NOMO-1 treated with DMSO at 0.1 percent for 48 hours (cell line): ENCODE measurements around the gene UBE2O.

Source experiments
- DNase-seq: peaks from one replicate; lab custom pipeline; 2025; ENCODE audit not compliant: unreplicated experiment; lab: John Stamatoyannopoulos, UW

Gene UBE2O

GRCh38 chr17:76485569-76485968 is 32.6 kb upstream of the UBE2O start:
- DNase-seq: peak; percentile 18

- DNase-seq: no peak
These were observed 31.3 kb upstream of the UBE2O start for GRCh38 chr17:76484228-76484725.

DNA sequence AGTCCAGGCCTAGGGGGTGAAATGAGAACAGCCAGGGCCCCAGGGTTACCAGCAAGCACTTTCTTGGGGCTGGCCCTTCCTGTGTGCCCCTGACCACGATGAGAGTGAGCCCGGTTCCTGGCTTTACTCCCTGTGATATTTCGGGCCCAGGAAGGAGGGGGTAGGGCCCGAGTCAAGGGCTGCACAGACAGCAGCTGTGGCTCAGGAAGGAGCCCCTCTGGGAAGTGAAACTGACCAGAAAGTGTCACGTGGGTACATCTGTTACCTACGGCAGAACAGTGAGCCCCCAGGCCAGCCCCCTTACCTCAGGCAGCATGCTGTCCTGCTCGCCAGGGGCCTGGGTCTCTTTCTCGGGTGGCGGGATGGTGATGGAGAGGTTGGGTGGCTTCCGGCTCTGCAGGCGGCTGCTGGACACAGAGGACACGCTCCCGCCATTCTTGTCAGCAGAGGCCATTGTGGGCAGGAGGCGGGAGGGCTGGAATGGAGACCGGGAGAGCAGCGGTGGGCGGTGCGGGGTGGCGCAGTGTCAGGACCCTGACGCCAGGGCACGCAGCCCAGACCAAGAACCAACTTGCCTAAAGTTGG is 28.2 kb upstream of the UBE2O start:
- DNase-seq: peak; percentile 79

DNA sequence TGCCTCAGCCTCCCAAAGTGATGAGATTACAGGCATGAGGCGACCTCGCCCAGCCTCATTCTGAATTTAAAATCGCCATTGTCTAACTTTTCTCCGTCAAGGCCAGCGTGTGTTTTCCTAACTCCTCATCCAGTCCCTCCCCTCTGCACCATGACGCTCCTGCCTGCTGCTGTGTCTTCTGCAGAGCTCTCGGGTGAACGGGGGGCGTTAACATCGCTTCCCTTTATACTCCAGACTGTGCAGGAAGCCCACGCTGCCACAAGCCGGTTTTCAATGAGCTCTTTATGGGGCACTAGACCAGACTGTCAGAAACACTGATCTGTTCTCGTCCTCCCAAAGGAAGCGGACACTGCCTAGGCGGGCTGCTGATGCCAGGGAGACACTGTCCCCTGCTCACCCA is 27.7 kb upstream of the UBE2O start:
- DNase-seq: peak; percentile 38

DNA sequence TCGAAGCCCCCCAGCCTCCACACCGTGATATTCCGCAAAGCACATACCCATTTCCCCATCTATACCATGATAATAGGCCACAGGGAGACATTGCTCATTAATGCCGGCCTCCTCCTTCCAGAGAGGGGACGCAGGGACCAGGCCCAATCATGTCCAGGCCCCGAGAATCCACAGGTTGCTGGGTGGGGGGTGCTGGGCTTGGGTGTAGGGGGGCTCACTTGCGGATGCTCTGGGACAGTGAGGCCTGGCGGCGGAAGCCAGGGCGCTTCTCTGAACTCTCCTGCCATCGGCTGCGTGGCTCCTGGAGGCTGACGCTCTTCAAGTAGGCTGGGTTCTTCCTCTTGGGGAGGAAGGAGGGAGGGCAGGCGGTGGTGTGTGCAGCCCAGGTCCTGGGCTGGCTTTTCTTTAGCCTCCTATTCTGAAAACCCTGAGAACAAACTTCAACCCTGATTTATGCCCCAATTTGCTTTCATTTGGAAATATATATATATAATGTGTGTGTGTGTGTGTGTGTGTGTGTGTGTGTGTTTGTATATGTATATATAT is 26.6 kb upstream of the UBE2O start:
- DNase-seq: no peak

DNA sequence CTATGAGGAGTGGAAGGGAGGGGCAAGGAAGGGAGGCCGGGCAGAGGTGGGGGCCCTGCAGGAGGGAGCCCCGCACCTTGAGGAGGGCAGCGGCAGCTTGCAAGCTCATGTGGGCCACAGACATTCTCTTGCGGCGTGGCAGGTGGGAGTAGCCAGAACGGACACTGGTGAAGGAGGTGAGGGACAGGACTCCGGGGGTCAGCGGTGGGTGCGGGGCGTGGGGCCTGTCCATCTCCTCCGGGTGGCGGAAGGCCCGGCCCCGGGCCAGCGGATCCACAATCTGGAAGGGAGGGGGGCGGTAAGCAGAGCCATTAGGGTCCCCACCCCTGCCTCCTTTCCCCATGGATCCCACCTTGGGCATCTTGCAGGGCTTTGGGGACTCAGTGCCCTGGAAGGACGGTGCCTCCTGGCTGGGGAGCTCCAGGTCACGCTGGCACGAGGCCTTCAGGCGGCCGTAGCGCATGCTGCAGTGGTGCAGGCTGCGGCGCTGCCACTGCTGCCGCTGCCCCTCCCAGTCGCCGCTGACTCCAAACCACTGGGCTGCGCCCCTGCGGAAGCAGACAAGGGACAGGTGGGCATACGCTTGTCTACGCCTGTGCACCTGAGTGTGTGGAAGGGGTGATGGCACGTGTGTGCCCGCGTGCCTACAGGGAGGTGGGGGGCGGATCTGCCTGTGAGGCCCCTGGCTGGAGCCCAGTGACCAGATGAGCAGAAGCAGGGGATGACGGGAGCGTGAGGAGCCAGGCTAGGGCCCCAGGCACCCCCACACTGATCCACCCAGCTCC is 26.0 kb upstream of the UBE2O start:
- DNase-seq: no peak

DNA sequence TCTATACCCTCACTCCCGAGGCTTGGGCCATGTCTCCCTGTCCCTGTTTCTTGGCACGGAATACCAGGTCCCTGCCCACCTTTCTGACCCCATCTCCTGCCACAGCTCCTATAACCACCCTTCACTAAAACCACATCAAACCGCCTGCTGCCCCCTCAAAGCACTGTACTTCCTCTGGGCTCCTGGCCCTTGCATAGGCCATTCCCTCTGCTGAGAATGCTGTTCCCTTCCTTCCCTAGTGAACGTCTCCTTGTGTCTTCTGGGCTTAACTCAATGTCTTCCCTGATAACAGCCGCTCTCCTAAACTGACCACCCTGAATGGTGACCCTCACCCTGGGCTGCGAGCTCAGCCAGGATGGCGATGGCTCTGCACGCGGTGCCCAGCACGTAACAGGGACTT is 25.1 kb upstream of the UBE2O start:
- no peak for DNase-seq

GRCh38 chr17:76477576-76477975 is 24.6 kb upstream of the UBE2O start:
- no peak for DNase-seq

GRCh38 chr17:76476736-76477135 is 23.8 kb upstream of the UBE2O start:
- no peak for DNase-seq

- no peak for DNase-seq
These were observed 22.4 kb upstream of the UBE2O start for GRCh38 chr17:76475302-76475701.

DNA sequence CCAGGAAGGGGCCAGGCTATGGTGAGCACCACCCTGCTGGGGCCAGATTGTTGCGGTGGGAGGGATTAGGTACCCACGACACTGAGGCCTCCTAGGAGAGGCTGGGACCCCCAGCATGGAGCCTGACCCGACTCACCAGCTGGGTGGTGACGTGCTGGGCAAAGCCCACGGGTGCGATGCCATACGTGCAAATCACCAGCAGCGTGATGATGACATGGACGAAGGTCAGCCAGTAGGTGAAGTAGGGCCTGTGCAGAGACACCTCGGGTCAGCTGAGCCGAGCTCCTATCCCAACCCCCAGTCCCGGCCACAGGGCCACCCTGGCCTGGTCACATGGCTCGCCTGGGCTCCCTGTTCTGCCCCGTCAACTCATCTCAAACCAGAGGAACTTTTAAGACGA is 21.9 kb upstream of the UBE2O start:
- no peak for DNase-seq

DNA sequence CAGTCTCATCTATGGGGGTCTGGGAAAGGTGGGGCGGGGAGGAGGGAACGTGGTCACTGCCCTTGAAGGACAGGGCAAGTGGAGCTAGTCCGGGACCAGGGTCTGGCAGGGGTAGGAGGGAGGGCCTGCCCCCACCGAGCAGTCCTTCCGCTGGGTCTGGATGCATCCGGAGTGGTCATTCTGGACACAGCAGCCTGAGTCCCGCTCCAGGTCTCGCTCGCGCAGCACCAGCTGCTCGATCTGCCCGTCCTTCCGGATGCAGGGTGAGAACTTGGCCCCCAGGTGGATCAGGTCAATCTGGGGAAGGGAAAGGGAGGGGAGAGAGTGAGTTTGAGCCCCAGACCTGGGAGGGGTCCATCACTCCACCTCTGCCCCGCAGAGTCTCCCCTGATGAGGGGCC is 21.3 kb upstream of the UBE2O start:
- no peak for DNase-seq

GRCh38 chr17:76473541-76473985 is 20.6 kb upstream of the UBE2O start:
- DNase-seq: no peak

DNA sequence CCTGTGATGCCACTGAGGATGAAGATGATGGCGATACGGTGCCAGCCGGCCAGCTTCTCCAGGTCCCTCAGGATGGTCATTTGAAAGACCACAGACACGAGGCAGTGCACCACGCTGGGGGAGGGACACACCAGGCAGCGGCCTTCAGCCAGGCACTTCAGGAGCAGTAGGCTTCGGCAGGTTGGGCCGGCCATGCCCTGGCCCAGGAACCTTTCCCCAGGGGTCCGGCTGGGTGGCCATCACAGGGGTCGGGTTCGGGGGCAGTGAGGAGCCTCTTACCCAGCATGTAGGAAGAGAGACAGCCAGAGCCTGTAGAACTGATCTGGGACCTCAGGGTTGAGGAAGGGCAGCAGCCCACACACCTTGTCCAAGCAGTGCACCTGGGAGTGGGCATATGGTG is 19.8 kb upstream of the UBE2O start:
- no peak for DNase-seq

- no peak for DNase-seq
These were observed 19.3 kb upstream of the UBE2O start for GRCh38 chr17:76472258-76472645.

DNA sequence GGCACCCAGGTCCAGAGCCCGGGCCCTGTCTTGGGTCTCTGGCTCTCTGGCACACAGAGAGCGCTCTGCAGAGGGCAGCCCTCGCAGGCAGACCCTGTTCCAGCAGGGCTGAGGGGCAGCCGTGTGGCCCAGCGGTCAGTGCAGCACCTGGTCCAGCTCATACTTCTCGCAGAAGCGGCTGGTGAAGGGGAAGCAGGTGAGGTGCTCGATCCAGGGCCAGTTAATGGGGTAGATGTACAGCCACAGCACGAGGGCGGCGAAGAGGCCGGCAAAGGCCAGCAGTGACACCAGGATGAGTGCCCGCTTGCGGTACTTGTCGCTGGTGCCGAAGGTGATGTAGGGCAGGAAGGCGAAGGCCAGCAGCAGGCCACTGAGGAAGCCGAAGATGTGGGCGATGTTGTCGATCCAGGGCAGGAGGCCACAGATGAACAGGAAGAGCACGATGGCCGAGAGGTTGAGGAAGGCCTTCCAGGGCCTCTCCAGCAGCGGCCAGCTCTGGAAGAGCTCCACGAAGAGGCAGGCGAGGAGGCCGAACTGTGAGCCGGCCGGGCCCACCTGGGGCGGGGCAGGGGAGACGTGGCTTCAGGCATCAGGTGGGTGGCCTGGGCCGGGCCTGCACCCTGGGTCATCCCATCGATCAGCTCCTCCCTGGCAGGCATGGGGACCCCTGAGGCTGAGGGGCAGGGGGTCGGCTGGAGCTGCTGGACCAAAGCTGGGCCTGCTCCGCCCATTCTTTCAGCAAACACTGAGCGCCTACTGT is 18.7 kb upstream of the UBE2O start:
- no peak for DNase-seq

GRCh38 chr17:76469991-76470739 is 17.2 kb upstream of the UBE2O start:
- no peak for DNase-seq

- DNase-seq: no peak
These were observed 16.4 kb upstream of the UBE2O start for GRCh38 chr17:76469076-76469990.

- no peak for DNase-seq
These were observed 15.7 kb upstream of the UBE2O start for GRCh38 chr17:76468634-76469010.
